ENCODE results near the gene IL17RC.

- TF ChIP-seq CTCF (IDR thresholded peaks at IDR 0.05) (peak in 1 of 3 experiments; percentile 2), POLR2AphosphoS5 (IDR thresholded peaks at IDR 0.05) (no peak), POLR2A (IDR thresholded peaks at IDR 0.05; ENCODE audit: low read depth) (no peak), EP300 (IDR thresholded peaks at IDR 0.05) (no peak)
Observed at GRCh38 chr3:9930804-9931418, 14.0 kb downstream of the IL17RC start.
